ENCODE results near the gene SYTL5. TPM values are rescaled to one million over a fixed set of nuclear protein-coding genes. Genes with fewer than 3 reads are reported as not detected.

SYTL5 gene
- total and polyA plus RNA-seq, 2 of the 4 experiments (the other 2 are of a cell fraction) = 0.19 to 0.54 TPM

DNA sequence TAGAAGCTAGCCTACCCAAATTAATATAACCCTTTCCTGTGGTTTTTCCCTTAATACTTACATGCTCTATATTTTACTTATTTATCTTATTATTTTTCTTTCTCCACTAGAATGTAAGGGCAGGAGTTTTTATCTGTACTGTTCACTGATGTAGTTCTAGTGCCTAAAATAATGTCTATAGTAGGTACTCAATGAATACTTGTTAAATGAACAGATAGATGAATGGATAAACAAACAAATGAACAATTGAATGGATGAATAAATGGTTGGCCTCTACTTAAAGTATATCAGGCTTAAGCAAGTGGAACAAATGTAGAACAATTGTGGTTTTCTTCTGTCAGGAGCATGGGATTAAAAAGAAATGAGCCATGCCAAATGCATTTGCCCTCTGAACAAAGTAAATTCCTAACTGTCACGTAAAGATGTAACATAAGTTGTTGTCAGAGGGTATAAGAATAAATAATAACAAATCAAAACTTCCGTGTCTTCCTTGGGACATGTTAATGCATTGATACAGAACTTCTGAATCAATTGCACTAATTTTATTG is 54.1 kb downstream of the SYTL5 start:
- H2AFZ ChIP-seq (replicated peaks; ENCODE audit: low read length, poor library complexity) = no peak overlapping the region
- no peak overlapping the region for H3K27ac ChIP-seq (ENCODE audit: insufficient read depth, low read length)
- ChIA-PET POLR2A (ENCODE audit: unreplicated experiment) (no interaction called here), CTCF (no interaction called here)
- H4K91ac ChIP-seq (ENCODE audit: insufficient read depth, low read depth, low read length) = no peak overlapping the region
- H2BK15ac ChIP-seq (ENCODE audit: low read depth, low read length) = no peak overlapping the region
- no peaks in the 10 kb centered on the region for H3K79me1 ChIP-seq (ENCODE audit: low read depth in 1 of 2, low read length in 2 of 2)
- no peak overlapping the region for H2BK5ac ChIP-seq (ENCODE audit: low read depth, low read length, poor library complexity, severe bottlenecking)
- H3K14ac ChIP-seq (replicated peaks; ENCODE audit: low read depth, low read length) = no peak overlapping the region
- TF ChIP-seq, protein P1, sequence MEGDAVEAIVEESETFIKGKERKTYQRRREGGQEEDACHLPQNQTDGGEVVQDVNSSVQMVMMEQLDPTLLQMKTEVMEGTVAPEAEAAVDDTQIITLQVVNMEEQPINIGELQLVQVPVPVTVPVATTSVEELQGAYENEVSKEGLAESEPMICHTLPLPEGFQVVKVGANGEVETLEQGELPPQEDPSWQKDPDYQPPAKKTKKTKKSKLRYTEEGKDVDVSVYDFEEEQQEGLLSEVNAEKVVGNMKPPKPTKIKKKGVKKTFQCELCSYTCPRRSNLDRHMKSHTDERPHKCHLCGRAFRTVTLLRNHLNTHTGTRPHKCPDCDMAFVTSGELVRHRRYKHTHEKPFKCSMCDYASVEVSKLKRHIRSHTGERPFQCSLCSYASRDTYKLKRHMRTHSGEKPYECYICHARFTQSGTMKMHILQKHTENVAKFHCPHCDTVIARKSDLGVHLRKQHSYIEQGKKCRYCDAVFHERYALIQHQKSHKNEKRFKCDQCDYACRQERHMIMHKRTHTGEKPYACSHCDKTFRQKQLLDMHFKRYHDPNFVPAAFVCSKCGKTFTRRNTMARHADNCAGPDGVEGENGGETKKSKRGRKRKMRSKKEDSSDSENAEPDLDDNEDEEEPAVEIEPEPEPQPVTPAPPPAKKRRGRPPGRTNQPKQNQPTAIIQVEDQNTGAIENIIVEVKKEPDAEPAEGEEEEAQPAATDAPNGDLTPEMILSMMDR (conservative IDR thresholded peaks at IDR 0.05; ENCODE audit: low read depth, low read length) = no peak
- TF ChIP-seq RCOR1 (IDR thresholded peaks at IDR 0.05; ENCODE audit: insufficient replicate concordance, low read length) (no peak), USF2 (IDR thresholded peaks at IDR 0.05; ENCODE audit: low read depth, low read length) (no peak), RAD21 (IDR thresholded peaks at IDR 0.05; ENCODE audit: low read length) (no peak), NFE2L2 (IDR thresholded peaks at IDR 0.05; ENCODE audit: low read depth, low read length) (no peak), BHLHE40 (IDR thresholded peaks at IDR 0.05; ENCODE audit: low read depth, low read length) (no peak), RFX5 (IDR thresholded peaks at IDR 0.05; ENCODE audit: low read depth, low read length) (no peak), MAZ (IDR thresholded peaks at IDR 0.05; ENCODE audit: borderline replicate concordance, low read depth, low read length) (no peak), MXI1 (IDR thresholded peaks at IDR 0.05; ENCODE audit: borderline replicate concordance, low read depth, low read length) (no peak), POLR2A (IDR thresholded peaks at IDR 0.05; ENCODE audit: low read depth, low read length) (no peak), CEBPB (IDR thresholded peaks at IDR 0.05; ENCODE audit: low read depth, low read length) (no peak), ELK1 (IDR thresholded peaks at IDR 0.05; ENCODE audit: borderline replicate concordance, low read depth, low read length) (no peak), CHD1 (IDR thresholded peaks at IDR 0.05; ENCODE audit: low read depth, low read length) (no peak), SMC3 (IDR thresholded peaks at IDR 0.05; ENCODE audit: low read depth, low read length) (no peak)
- H4K20me1 ChIP-seq (ENCODE audit: insufficient read depth, low read length) = no peaks in the 10 kb centered on the region
- H3K4ac ChIP-seq (ENCODE audit: low read depth, low read length) = no peak overlapping the region
- H3K27me3 ChIP-seq (ENCODE audit: control insufficient read depth, insufficient read depth, low read length) = no peaks in the 10 kb centered on the region
- no peak overlapping the region for H3K4me2 ChIP-seq (ENCODE audit: low read depth, low read length)
- H3K18ac ChIP-seq (ENCODE audit: low read depth, low read length) = no peak overlapping the region
- no peak overlapping the region for H4K8ac ChIP-seq (ENCODE audit: low read depth in 2 of 2, low read length in 2 of 2)
- no peaks in the 10 kb centered on the region for H3K36me3 ChIP-seq (ENCODE audit: control insufficient read depth, insufficient read depth, low read length)
- H3K56ac ChIP-seq (ENCODE audit: extremely low read depth, insufficient read depth, low read length) = no peak overlapping the region
- no peak overlapping the region for H2AK5ac ChIP-seq (ENCODE audit: low read depth, low read length)
- ATAC-seq (ENCODE audit: low read depth) (no peak), DNase-seq (no peak)
- H2BK120ac ChIP-seq (ENCODE audit: low read depth, low read length) = no peak overlapping the region
- H3K9me1 ChIP-seq (ENCODE audit: insufficient read depth, low read length) = no peaks in the 10 kb centered on the region
- intact Hi-C loops (cut with micrococcal nuclease) (no loop called here), dilution Hi-C loops (cut with HindIII; ENCODE audit: low sequenced_read_pairs, unreplicated experiment) (no loop called here), in situ Hi-C loops (cut with MboI; ENCODE audit: low sequenced_read_pairs) (no loop called here)
- H4K5ac ChIP-seq (ENCODE audit: low read depth, low read length) = no peak overlapping the region
- no TSS peak for BruUV-seq (replicated peaks)
- no peak overlapping the region for H3K4me3 ChIP-seq (ENCODE audit: insufficient read depth, low read depth, low read length)
- no peak overlapping the region for H3K9ac ChIP-seq (ENCODE audit: low read depth, low read length)
- H3K4me1 ChIP-seq (ENCODE audit: control insufficient read depth, insufficient read depth, low read length) = no peaks in the 10 kb centered on the region
- WGBS, 2 experiments (ENCODE audit: extremely low coverage in 2 of 2, insufficient read length in 1 of 2) = no CpG with 5 or more reads among the region's 2 CpGs
- no peak overlapping the region for H2BK20ac ChIP-seq (ENCODE audit: low read depth, low read length)
- no peaks in the 10 kb centered on the region for H3K9me3 ChIP-seq (ENCODE audit: control insufficient read depth, insufficient read depth, low read length)
- H2AK9ac ChIP-seq (replicated peaks; ENCODE audit: low read depth, low read length, poor library complexity) = no peak overlapping the region
- no peak overlapping the region for H3K23ac ChIP-seq (ENCODE audit: low read depth, low read length)

Measured in IMR-90 (cell line).